PC-3 (cell line): ENCODE measurements around the gene SOCS4. TPM values are rescaled to one million over a fixed set of nuclear protein-coding genes. Genes with fewer than 3 reads are reported as not detected.

Source experiments
- ATAC-seq: fragments of 200-7000 bp; cut with Tn5 transposase; 2 replicates; pipeline ENCODE4 v1.9.1; 2020; ENCODE audit warnings: mild to moderate bottlenecking, moderate library complexity
- BruUV-seq: library from RNA; stranded (reverse); fragments of 400-500 nt; replicated peaks from 2 replicates; lab custom pipeline; 2021; lab: Mats Ljungman, UMichigan
- CTCF ChIA-PET: fragments of 300-600 bp; sonication (Branson Sonifier 250); formaldehyde crosslinking; loops from one replicate; lab custom pipeline; 2022; ENCODE audit warnings: antibody characterized with exemption; lab: Charles Lee
- POLR2A ChIA-PET: fragments of 300-600 bp; sonication (Branson Sonifier 250); formaldehyde crosslinking; loops from one replicate; lab custom pipeline; 2022; ENCODE audit warnings: antibody characterized with exemption; ENCODE audit not compliant: unreplicated experiment; lab: Charles Lee
- DNase-seq: peaks from one replicate; pipeline ENCODE4 v3.0.0-alpha.2; 2015
- H2AFZ ChIP-seq: fragments of 300-600 bp; sonication (generic); 2 replicates; pipeline ENCODE4 v1.6.0; 2016; ENCODE audit warnings: antibody characterized with exemption, low read length
- H3F3A ChIP-seq: fragments of 300-600 bp; sonication (generic); one replicate; pipeline ENCODE4 v1.6.0; 2017; ENCODE audit warnings: antibody characterized with exemption, low read length, control low read depth, mild to moderate bottlenecking; ENCODE audit not compliant: unreplicated experiment
- H3K27ac ChIP-seq: fragments of 300-600 bp; sonication (generic); 2 replicates; pipeline ENCODE4 v1.5.1; 2016; ENCODE audit warnings: mild to moderate bottlenecking, low read length
- H3K27me3 ChIP-seq: fragments of 300-600 bp; sonication (generic); 2 replicates; pipeline ENCODE4 v1.6.1; 2016; ENCODE audit warnings: low read length, mixed read lengths
- H3K36me3 ChIP-seq: fragments of 300-600 bp; sonication (generic); 2 replicates; pipeline ENCODE4 v1.6.1; 2016; ENCODE audit warnings: low read depth, mixed run types, low read length, mixed read lengths
- H3K4me1 ChIP-seq: fragments of 300-600 bp; sonication (generic); 2 replicates; pipeline ENCODE4 v1.5.1; 2016; ENCODE audit warnings: low read length; ENCODE audit not compliant: insufficient read depth
- H3K4me2 ChIP-seq: fragments of 300-600 bp; sonication (generic); 2 replicates; pipeline ENCODE4 v1.6.0; 2016; ENCODE audit warnings: low read length
- H3K4me3 ChIP-seq: fragments of 300-600 bp; sonication (generic); 2 replicates; pipeline ENCODE4 v1.5.1; 2016; ENCODE audit warnings: mild to moderate bottlenecking, low read length, mixed read lengths
- H3K79me2 ChIP-seq: fragments of 300-600 bp; sonication (generic); 2 replicates; pipeline ENCODE4 v1.6.1; 2017; ENCODE audit warnings: low read length, mixed read lengths
- H3K9ac ChIP-seq: fragments of 300-600 bp; sonication (generic); 2 replicates; pipeline ENCODE4 v1.6.0; 2016; ENCODE audit warnings: mild to moderate bottlenecking, low read length
- H3K9me2 ChIP-seq: fragments of 300-600 bp; sonication (generic); replicated peaks from 2 replicates; pipeline ENCODE4 v1.6.1; 2016; ENCODE audit warnings: mixed run types, low read length, mixed read lengths
- H3K9me3 ChIP-seq: fragments of 300-600 bp; sonication (generic); 2 replicates; pipeline ENCODE4 v1.6.1; 2016; ENCODE audit warnings: low read length, mixed read lengths
- H4K20me1 ChIP-seq: fragments of 300-600 bp; sonication (generic); 2 replicates; pipeline ENCODE4 v1.6.1; 2016; ENCODE audit warnings: low read length, mixed read lengths
- CTCF ChIP-seq: fragments of 300-600 bp; sonication (generic); conservative IDR thresholded peaks from 2 replicates; pipeline ENCODE4 v1.5.1; 2017; ENCODE audit warnings: antibody characterized with exemption, low read depth, mild to moderate bottlenecking, low read length
- EZH2 ChIP-seq: fragments of 300-600 bp; sonication (generic); IDR thresholded peaks from one replicate; pipeline ENCODE4 v1.6.1; 2017; ENCODE audit warnings: antibody characterized with exemption, mild to moderate bottlenecking, low read length; ENCODE audit not compliant: unreplicated experiment
- EZH2phosphoT487 ChIP-seq: fragments of 300-600 bp; sonication (generic); IDR thresholded peaks from 2 replicates; pipeline ENCODE4 v1.6.1; 2018; ENCODE audit warnings: mild to moderate bottlenecking, antibody characterized with exemption, low read length, borderline replicate concordance
- intact Hi-C: fragments of 100-400 bp; cut with micrococcal nuclease; formaldehyde crosslinking; loops from 2 replicates; pipeline ENCODE4 v1.9.0; 2023
- total RNA-seq: library from RNA; depleted of rRNA; stranded (reverse); fragments of >200 nt; gene quantifications from 2 replicates; pipeline ENCODE4 v1.2.3, GENCODE V29; 2014

Gene SOCS4
- total RNA-seq, 1 experiment from 2014 or later: 22.5 TPM

DNA sequence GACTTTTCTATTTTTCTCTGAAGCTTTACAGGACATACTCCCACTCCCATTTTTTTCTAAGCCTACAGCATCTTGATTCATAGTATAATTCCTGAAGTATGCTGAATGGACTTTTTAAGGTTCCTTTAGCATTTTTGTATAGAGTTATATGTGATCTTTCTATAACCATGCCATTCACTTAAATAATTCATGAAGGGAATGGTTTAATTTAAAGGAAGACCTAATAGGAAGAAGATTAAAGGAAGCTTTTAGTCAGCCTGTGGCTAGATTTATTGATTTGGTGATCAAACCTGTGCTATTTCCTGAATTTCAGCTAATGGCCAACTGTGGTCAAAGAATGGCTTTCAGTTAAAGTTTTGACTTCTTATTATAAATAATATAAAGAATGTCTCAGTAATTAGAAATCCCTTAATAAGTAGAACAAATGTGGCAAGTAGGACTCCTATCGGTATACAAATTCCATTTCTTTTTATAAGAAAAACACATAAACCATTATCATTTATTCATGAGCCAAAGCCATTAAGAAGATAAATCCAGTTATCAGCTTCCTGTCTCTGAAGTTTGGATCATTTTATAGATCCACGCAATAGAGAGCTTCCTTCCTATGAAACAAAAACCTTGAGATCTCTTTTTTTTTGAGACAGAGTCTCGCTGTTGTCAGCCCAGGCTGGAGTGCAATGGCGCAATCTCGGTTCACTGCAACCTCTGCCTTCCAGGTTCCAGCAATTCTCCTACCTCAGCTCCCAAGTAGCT is 20.4 kb downstream of the SOCS4 start:
- Histone ChIP-seq H3K4me2 (no peak overlapping the region), H3K36me3 (peaks cover 23% of the 10 kb centered on the region), H3F3A (peaks cover 11% of the 10 kb centered on the region), H3K9me3 (no peaks in the 10 kb centered on the region), H4K20me1 (peaks cover 5% of the 10 kb centered on the region), H3K27ac (no peak overlapping the region), H2AFZ (no peak overlapping the region), H3K9me2 (no peaks in the 10 kb centered on the region), H3K9ac (no peak overlapping the region), H3K27me3 (no peaks in the 10 kb centered on the region), H3K4me3 (no peak overlapping the region), H3K4me1 (peaks cover 17% of the 10 kb centered on the region), H3K79me2 (peaks cover 14% of the 10 kb centered on the region)
- no peak for ATAC-seq
- ChIA-PET CTCF (no interaction called here), POLR2A (interaction anchor here (0.5 to 1.4 kb wide), 8 partner anchors 20 to 1538 kb away, joined by 3 to 8 read pairs (median 4); partner anchors contain the start of genes GCH1, LGALS3, SOCS4 and WDHD1)
- TF ChIP-seq CTCF (no peak), EZH2phosphoT487 (no peak), EZH2 (no peak)
- intact Hi-C loops: no loop called here
- no TSS peak for BruUV-seq
- no peak for DNase-seq

DNA sequence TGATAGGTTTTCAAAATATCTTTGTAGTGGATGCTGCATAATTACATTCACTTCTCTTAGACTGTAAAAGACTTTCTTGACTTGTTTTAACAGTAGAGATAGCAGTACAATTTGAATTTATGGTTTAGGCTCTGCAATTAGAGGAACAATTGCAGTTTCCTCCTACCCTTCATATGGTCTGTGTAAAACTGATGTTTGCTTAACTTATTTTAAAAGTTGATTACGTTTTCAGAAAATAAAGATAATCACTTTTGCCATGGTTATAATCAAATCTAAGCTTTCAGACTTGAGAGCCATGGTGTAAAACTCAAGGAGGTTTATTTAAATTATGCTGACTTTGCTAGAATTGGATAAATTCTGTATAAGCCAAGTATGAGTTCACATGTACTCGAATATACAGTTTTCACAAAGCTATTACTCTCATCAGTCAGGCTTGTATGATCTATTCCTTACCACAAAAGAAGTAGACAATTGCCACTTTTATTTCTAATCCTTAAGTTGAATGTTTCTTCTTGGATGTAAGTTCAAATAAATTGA is 21.9 kb downstream of the SOCS4 start:
- H2AFZ ChIP-seq: no peak overlapping the region
- peaks cover 19% of the 10 kb centered on the region for H4K20me1 ChIP-seq
- no peaks in the 10 kb centered on the region for H3K27me3 ChIP-seq
- no peak overlapping the region for H3K27ac ChIP-seq
- no peak overlapping the region for H3K4me2 ChIP-seq
- TF ChIP-seq CTCF: no peak
- TF ChIP-seq EZH2: no peak
- no peak for TF ChIP-seq EZH2phosphoT487
- ChIA-PET POLR2A (no interaction called here), CTCF (no interaction called here)
- intact Hi-C loops: no loop called here
- peaks cover 31% of the 10 kb centered on the region for H3K4me1 ChIP-seq
- ATAC-seq (no peak), DNase-seq (no peak)
- no peak overlapping the region for H3K4me3 ChIP-seq
- H3F3A ChIP-seq: peaks cover 11% of the 10 kb centered on the region
- no TSS peak for BruUV-seq
- H3K9me2 ChIP-seq: no peaks in the 10 kb centered on the region
- peaks cover 16% of the 10 kb centered on the region; the same call in 1 of the 2 replicates for H3K36me3 ChIP-seq
- no peaks in the 10 kb centered on the region for H3K9me3 ChIP-seq
- peaks cover 29% of the 10 kb centered on the region for H3K79me2 ChIP-seq
- no peak overlapping the region for H3K9ac ChIP-seq

- H4K20me1 ChIP-seq: peaks cover 39% of the 10 kb centered on the region
- peaks cover 50% of the 10 kb centered on the region for H3K79me2 ChIP-seq
- no peak for ATAC-seq
- TF ChIP-seq CTCF: no peak
- TF ChIP-seq EZH2: no peak
- TF ChIP-seq EZH2phosphoT487: no peak
- H3K4me1 ChIP-seq: peaks cover 31% of the 10 kb centered on the region
- peak overlapping the region; percentile 96 for H3K9ac ChIP-seq
- intact Hi-C loops: loop anchor here (1.0 kb wide), 2 partner anchors 24 to 149 kb away; partner anchors contain the start of genes GCH1, SOCS4 and WDHD1
- POLR2A ChIA-PET: interaction anchor here (0.5 to 1.3 kb wide), 11 partner anchors 12 to 1513 kb away, joined by 3 to 13 read pairs (median 4); partner anchors contain the start of genes SOCS4 and WDHD1
- peak overlapping the region; percentile 88 for H2AFZ ChIP-seq
- CTCF ChIA-PET: interaction anchor here (0.5 to 1.9 kb wide), 14 partner anchors 8 to 519 kb away, joined by 3 to 12 read pairs (median 4); partner anchors contain the start of genes SOCS4 and WDHD1
- peak overlapping the region; percentile 87 for H3K27ac ChIP-seq
- BruUV-seq: TSS peak; percentile 96
- no peaks in the 10 kb centered on the region for H3K9me2 ChIP-seq
- DNase-seq: no peak
- peak overlapping the region; percentile 85 for H3K4me2 ChIP-seq
- no peaks in the 10 kb centered on the region for H3K9me3 ChIP-seq
- H3K36me3 ChIP-seq: peaks cover 20% of the 10 kb centered on the region
- no peaks in the 10 kb centered on the region for H3K27me3 ChIP-seq
- peaks cover 11% of the 10 kb centered on the region for H3F3A ChIP-seq
- H3K4me3 ChIP-seq: peak overlapping the region; percentile 90
Measured at GRCh38 chr14:55051165-55051422, 24.1 kb downstream of the SOCS4 start.
